Measurements from ENCODE around the gene TRIM75.
"Not testable (repeated sequence)": the region's sequence is repeated elsewhere in the genome, so short reads cannot be mapped to it uniquely, and the experiment has no call there.

Gene TRIM75

DNA sequence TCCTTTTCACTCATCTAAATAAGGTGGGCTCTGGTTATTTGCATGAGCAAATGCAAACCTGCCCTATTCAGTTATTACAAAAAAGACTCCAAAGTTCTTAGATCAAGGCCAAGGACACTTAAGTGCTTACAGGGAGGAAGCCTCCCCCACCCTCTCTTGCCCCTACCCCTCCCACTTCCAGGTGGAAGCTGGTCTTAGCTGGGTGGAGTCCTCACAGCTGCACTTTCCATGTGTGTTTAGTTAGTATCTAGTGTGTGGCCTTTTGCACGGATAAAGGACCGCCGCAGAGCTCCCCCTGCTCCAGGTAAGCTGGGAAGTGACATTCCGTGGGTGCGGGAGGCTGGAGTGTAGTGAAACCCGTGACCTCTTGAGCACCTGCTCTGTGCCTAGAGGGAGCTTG is at the start of gene TRIM75:
Gene TRIM75, plus strand, starts transcription at position 222 of the 400 bp plus-strand sequence. CDS start 5,282 bp downstream, outside the sequence.
- in situ Hi-C loops (cut with HindIII; ENCODE audit: low sequenced_read_pairs), result no loop called here

DNA sequence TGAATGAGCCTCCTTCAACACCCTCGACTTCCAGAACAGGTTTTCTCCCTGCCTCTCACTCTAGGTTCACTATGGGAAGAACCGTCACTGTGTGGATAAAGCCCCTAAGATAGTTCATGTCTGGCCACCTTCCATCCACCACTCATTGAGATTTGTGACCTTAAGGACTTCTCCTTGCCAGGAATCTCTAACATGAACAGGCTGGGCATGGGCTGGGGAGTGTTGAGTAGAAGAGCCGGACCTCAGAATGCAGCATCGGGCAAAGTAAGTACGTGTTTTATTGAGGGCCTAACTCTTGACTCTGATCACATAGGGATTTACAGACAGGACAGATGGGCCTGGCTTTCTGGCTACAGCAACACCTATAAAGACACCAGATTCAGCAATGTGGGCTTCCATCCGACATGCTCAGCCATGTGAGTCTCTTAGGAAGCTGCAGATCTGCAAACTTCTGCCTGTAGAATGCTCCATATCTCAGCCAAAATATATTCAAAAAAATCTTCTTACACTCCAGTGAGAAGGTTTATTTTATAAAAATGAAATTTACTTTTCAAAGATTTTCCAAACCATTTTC is 48.2 kb upstream of the TRIM75 start:
- in situ Hi-C loops (cut with HindIII; ENCODE audit: low sequenced_read_pairs), result no loop called here

DNA sequence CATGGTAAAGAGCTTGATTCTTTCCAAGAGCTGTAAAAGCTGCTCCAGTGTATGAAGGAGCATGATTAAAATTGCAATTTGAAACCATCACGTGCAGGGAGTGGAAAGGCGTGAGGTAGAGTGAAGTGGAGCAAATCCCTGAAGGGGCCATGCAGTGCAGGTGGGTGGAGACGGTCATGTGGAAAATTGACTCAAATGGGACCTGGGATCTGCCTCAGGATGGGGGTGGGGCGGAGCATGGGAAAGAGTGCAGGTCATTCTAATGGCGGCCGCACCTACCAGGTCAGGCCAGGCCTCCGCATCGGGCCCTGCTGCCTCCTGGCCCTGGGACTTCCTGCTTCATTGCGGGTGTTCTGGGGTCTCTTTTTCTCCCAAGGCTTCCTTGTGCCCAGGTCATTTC is 47.2 kb upstream of the TRIM75 start:
- in situ Hi-C loops (cut with HindIII; ENCODE audit: low sequenced_read_pairs), result no loop called here

DNA sequence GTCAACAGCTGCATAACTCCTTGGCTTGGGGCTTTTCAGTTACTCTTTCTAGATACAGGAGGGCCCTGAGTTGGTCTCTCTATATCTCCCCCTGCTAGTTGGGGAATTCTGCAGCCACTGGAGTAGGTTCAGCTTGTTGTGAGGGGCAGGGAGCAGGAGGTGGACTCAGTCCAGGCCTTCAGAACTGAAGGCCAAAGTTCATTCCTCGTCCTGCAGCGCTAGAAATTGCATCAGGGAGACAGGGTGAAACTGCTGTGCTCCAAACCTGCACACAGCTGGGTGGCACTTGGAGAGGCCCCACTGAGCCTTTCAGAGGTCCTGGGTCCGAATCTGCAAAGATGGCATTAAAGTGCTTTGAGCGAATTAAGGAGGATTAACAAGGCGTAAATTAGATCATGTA is 46.8 kb upstream of the TRIM75 start:
- in situ Hi-C loops (cut with HindIII; ENCODE audit: low sequenced_read_pairs), result no loop called here

DNA sequence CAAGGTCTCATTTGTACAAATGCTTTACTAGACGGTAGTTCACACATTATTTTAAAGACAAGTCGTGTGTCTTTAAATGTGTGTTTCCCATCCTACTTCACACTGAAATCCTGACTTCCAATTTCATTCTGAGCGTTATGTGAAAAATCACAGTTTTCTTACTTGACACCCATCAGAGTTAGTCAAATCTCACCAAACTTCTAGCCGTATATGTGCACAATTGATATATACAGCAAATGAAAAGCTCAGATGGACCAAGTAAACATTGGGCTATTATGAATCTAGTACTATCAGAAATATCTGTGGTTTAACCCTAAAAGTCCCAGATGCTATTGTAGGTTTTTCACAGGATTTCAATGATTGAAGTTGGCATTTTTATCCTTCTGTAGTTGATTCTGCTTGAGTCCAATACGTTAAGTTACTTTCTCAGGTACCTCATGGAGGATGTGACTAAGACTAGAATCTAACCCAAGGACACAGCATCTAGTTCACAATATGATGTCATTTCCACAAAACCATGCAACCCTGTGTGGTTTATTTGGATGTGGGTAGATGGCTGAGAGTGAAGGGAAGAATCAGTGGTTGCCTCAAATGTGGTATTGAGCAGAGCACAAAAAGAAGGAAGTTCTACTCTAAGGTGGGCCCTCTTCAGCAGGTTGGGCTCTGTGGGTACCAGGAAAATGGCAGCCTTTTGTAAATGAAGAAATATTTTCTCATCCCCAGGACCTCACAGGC is 44.0 kb upstream of the TRIM75 start:
- in situ Hi-C loops (cut with HindIII; ENCODE audit: low sequenced_read_pairs), result no loop called here

DNA sequence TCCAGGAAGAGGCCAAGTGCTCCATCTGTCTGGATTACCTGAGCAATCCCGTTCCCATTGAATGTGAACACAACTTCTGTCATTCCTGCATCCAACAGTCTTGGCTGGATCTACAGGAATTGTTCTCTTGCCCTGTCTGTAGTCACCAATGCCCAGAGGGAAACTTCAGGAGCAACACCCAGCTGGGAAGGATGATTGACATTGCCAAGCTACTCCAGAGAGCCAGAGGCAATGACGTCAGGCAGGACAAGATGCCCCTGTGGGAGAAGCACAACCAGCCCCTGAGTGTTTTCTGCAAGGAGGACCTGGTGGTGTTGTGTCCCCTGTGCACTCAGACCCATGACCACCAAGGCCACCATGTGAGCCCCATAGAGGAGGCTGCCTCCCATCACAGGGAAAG is 43.2 kb upstream of the TRIM75 start:
- in situ Hi-C loops (cut with HindIII; ENCODE audit: low sequenced_read_pairs), result no loop called here

DNA sequence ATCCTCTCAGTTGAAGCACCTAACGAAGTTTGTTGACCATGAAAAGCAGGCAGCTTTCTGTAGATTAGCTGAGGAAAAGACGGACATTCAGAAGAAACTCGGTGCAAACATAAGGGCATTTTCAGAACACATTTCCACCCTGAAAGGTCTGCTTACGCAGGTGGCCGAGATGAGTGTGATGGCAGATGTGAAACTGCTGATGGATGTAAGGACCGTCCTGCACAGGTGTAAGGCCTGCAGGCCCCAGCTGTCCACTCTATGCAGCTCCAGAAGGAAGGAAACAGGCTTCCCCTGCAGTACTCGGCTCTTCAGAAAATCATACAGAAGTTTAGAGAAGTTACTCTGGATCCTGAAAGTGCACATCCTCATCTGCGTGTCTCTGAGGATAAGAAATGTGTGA is 42.7 kb upstream of the TRIM75 start:
- in situ Hi-C loops (cut with HindIII; ENCODE audit: low sequenced_read_pairs), result no loop called here

DNA sequence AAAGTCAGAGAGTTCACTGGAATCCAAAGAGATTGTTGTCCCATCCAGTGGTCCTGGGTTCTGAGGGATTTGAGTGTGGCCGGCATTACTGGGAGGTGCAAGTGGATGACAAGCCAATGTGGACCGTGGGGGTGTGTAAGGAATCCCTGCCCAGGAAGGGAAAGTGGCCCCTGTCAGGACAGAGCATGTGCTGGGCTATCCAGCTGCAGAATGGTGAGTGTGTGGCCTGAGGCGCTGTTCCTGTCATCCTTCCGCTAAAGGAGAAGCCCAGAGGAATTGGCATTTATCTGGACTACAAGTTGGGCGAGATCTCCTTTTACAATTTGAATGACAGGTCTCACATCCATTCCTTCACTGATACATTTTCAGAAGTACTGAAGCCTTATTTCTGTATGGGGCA is 42.3 kb upstream of the TRIM75 start:
- in situ Hi-C loops (cut with HindIII; ENCODE audit: low sequenced_read_pairs), result no loop called here

DNA sequence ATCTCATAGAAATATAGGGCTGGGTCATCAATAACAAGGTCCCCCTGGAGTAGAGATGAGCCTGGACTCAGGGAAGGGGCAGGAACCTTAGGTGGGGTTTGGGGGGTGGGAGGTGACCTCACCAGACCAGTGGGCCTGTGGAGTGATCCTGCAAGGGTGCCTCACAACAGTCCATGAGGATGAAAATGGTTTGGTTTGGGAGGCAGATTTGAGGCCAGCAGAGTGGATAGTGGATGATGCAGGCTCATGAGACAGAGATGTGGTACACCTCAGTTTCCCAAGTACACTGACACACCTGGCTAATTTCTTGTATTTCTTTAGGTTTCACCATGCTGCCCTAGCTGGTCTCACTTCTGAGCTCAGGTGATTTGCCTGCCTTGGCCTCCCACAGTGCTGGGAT is 40.0 kb upstream of the TRIM75 start:
- in situ Hi-C loops (cut with HindIII; ENCODE audit: low sequenced_read_pairs), result no loop called here

DNA sequence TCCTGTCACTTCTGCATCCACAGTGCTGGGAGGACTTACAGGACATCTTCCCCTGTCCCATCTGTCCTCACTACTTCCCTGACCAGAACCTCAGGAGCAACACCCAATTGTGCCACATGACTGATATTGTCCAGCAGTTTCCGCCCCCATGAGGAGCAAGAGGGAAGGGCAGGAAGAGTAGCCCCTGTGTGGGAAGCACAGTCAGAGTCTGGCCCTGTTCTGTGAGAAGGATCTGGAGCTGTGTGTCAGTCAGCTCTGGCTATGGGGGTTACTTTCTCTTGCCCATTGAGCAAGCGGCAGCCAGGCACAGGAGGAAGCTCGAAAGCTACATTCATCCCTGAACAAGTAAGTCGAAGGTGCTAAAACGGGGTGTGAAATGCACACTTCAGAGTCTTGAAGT is 36.7 kb upstream of the TRIM75 start:
- in situ Hi-C loops (cut with HindIII; ENCODE audit: low sequenced_read_pairs), result no loop called here

DNA sequence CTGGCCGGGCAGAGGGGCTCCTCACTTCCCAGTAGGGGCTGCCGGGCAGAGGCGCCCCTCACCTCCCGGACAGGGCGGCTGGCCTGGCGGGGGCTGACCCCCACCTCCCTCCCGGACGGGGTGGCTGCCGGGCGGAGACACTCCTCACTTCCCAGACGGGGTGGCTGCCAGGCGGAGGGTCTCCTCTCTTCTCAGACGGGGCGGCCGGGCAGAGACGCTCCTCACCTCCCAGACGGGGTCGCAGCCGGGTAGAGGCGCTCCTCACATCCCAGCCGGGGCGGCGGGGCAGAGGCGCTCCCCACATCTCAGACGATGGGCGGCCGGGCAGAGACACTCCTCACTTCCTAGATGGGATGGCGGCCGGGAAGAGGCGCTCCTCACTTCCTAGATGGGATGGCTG is 33.7 kb upstream of the TRIM75 start:
- in situ Hi-C loops (cut with HindIII; ENCODE audit: low sequenced_read_pairs), result not testable (repeated sequence)

DNA sequence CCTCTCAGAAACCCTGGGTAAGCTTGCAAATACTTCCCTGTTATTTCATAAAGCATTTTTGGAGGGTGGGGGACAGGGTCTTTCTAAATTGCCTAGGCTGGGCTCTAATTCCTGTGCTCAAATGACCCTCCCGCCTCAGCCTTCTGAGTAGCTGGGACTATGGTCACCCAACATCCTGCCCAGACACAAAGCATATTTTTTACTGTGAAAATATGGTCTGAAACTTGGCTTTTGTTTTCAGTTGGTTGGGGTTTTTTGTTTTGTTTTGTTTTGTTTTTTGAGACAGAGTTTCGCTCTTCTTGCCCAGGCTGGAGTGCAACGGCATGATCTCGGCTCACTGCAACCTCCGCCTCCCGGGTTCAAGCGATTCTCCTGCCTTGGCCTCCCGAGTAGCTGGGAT is 27.9 kb upstream of the TRIM75 start:
- in situ Hi-C loops (cut with HindIII; ENCODE audit: low sequenced_read_pairs), result not testable (repeated sequence)

DNA sequence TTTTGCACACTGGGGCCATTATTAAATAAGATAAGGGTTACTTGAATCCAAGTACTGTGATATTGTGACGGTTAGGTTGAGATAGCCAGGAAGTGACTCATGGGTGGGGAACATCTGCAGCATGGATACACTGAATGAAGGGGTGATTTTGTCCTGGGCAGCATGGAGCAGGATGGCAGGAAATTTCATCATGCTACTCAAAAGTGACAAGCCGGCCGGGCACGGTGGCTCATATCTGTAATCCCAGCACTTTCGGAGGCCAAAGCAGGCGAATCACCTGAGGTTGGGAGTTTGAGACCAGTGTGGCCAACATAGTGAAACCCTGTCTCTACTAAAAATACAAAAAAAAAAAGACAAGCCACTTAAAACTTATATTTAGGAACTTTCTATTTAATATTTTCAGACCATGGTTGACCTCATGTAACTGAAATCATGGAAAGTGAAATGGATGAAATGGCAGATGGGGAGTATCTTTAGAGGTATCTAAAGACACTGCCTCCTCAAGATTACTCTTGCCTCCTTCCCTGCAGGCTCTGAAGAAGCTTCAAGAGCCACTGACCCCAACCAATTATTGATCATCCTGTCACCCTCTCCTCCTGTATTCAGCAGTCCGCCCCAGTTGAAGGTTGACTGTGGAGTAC is 25.8 kb upstream of the TRIM75 start:
- in situ Hi-C loops (cut with HindIII; ENCODE audit: low sequenced_read_pairs), result no loop called here

DNA sequence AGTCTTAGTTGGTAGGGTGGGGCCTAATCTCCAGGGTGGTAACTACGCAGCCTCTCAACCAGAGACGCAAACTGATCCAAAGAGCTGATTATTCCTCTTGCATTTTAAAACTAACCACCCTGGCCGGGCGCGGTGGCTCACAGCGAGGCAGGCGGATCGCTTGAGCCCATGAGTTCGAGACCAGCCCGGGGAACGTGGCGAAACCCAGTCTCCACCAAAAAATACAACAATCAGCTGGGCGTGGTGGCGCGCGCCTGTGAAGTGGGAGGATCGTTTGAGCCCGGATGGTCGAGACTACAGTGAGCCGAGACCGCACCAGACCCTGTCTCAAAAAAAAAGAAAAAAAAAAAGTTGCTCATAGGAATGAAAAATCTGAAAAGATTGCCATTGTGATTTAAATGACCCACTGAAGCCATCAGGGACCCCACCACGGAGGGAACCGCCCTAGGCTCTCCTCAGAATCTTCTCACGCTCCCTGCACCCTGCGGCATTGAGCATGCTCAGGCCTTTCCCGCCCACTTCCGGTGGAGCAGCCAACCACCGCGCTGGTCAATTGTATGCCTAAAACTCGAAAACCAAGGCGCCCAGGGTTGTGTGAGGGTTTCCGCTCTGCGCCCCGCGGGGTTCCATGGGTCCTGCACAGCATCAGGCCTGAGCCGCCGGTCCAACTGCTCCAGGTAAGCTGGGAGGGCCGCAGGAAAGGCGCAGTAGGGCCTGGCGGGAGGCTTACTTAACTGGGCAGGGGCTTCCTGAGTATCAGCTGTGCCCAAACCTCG is 22.0 kb upstream of the TRIM75 start, which contains the start of gene TRIM60:
Gene TRIM60, plus strand, starts transcription at position 564 of the 776 bp plus-strand sequence. CDS start 8,074 bp downstream, outside the sequence.
- in situ Hi-C loops (cut with HindIII; ENCODE audit: low sequenced_read_pairs), result no loop called here

DNA sequence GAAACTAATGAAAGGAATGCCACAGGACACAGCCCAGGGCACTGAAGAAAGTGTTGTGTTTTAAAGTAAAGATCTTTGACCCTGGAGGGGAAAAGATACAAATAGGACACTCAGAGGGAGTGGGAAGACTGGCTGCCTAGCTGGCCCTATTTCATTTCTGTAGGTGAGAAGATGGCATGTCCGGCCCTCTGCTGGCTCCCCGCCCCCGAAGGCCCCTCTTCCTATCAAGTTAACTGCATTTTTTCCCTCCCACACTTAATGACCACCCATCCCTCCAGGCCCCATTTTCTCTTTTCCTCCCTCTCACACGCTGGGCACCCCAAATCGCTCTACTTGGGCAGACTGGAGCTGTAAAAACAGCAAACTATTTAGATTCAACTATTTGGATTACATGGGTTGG is 5.5 kb upstream of the TRIM75 start:
- in situ Hi-C loops (cut with HindIII; ENCODE audit: low sequenced_read_pairs), result no loop called here

DNA sequence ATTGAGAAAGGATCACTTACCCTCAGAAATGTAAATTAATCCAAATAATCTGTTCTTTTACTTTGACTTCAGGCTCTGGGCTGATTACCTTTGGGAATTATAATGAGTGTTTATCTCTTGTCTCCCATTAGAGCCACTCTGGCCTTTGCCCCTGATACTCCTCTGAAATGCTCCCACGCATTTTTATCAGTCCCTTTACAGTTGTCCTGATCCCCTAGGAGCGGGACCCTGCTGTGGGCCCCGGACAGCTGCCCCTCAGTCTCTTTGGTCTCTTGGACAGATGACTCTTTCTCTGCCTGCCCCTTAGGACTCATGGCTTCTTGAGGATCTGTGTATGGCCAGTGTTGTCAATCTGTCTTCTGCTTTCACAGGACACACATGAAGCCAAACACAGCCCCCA is 1.0 kb upstream of the TRIM75 start:
- in situ Hi-C loops (cut with HindIII; ENCODE audit: low sequenced_read_pairs), result no loop called here

DNA sequence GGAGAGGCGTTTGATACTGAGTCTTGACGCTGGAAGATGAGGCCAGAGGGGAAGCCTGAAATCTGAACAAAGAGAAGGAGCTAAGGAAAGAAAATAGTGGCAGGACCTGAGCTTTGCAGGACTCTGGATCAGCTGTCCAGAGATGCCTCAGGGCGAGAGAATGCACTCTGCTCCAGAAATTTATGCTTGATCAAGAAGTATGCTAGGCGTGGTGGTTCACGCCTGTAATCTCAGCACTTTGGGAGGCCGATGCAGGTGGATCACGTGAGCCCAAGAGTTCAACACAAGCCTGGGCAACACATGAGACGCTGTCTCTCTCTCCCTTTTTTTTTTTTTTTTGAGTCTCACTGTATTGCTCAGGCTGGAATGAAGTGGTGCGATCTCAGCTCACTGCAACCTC is 1.9 kb downstream of the TRIM75 start:
- in situ Hi-C loops (cut with HindIII; ENCODE audit: low sequenced_read_pairs), result no loop called here

DNA sequence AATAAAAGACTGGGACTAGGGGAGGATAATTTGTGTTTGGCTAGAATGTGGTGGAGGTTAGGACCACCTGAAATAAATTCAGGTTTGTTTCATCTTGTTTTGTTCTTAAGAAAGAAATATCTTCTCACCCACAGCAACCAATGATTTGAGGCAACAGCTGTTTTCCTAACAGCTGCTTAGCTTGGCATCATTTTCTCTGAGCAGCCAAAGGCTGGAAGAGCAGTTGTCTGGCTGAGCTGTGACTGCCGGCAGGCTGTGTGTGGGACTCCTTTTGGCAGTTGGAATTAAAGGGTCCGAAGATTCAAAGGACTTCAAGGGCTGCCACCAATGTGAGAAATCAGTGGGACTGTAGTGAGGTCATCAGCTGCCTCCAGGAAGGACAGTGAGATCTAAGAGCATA is 5.0 kb downstream of the TRIM75 start:
- in situ Hi-C loops (cut with HindIII; ENCODE audit: low sequenced_read_pairs), result no loop called here

DNA sequence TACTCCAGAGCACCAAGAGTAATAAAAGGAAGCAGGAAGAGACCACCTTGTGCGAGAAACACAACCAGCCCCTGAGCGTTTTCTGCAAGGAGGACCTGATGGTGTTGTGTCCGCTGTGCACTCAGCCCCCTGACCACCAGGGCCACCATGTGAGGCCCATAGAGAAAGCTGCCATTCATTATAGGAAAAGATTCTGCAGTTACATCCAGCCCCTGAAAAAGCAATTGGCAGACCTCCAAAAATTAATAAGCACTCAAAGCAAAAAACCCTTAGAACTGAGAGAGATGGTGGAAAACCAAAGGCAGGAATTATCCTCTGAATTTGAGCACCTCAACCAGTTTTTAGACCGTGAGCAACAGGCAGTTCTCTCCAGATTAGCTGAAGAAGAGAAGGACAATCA is 5.7 kb downstream of the TRIM75 start:
- in situ Hi-C loops (cut with HindIII; ENCODE audit: low sequenced_read_pairs), result no loop called here

DNA sequence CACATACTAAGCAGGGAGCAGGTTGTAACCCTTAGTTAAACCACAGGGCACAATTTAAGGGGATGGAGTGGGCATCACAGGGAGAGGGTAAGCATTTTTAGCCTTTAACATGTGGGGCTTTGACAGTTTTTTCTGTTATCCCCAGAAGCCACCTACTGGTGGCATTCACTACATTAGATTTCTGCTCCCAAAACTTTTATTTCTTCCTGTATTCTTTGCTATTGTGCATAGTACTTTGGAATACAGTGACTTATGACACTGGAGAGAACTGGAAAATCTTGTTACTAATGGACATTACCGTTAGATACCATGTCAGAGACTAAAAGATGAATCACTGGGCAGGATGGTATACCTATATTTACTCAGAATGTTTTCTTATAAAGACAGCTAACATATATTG is 7.3 kb downstream of the TRIM75 start:
- in situ Hi-C loops (cut with HindIII; ENCODE audit: low sequenced_read_pairs), result no loop called here

DNA sequence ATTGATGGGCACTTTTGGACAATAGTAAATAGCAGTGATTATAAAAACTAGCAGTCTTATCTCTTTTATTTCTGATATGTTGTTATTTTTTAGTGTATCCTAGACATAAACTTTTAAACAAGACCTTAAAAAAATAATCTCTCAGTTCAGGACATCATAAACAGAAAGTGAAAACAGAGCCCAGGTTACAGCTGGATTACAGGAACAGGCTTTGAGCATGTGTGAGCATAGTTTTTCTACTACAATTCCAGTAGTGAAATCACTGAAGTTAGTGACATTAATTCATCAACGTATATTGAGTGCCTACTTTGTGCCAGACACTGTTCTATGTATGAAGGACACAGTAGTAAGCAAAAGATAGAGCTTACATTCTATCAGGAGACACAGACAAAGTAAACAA is 16.9 kb downstream of the TRIM75 start:
- in situ Hi-C loops (cut with HindIII; ENCODE audit: low sequenced_read_pairs), result no loop called here

DNA sequence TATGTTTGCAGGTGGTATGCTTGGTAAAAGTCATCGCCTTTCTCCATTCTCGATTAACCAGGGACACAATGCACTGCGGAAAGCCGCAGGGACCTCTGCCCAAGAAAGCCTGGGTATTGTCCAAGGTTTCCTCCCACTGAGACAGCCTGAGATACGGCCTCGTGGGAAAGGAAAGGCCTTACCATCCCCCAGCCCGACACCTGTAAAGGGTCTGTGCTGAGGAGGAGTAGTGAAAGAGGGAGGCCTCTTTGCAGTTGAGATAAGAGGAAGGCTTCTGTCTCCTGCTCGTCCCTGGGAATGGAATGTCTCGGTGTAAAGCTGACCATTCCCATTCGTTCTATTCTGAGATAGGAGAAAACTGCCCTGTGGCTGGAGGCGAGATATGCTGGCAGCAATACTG is 19.7 kb downstream of the TRIM75 start:
- in situ Hi-C loops (cut with HindIII; ENCODE audit: low sequenced_read_pairs), result not testable (repeated sequence)
